ENCODE results near the gene FOXD2.

Gene FOXD2

DNA sequence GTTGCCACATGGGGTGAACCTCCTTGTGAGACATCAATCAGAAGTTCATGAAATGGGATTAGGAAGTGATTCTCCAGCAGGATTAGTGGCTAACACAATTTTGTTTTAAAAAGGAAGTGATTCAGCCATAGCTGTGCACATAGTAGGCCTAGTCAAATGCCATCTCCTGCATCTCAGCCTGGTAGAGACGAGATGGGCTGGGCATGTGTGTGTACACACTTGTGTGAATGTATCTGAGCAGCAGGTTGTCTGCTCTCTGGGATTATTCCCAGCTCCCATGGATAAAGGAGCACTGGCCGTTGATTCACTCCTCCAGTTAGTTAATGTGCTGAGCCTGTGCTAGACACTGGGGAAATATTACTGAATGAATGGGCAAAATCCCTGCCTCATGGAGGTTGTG, 19.7 kb upstream of the FOXD2 start:
- Histone ChIP-seq H3K36me3 (ENCODE audit: control insufficient read depth in 2 of 2, insufficient read depth in 1 of 2, low read length in 2 of 2) (no peaks in the 10 kb centered on the region), H3K4me1 (ENCODE audit: control insufficient read depth, insufficient read depth, low read length) (no peaks in the 10 kb centered on the region), H3K27ac (ENCODE audit: extremely low read depth, low read depth, low read length) (no peak overlapping the region), H3K4me3 (ENCODE audit: low read depth, low read length) (no peak overlapping the region), H3K9me3 (ENCODE audit: control insufficient read depth, insufficient read depth, low read depth, low read length) (no peaks in the 10 kb centered on the region)
- TF ChIP-seq ZNF555 (tag by site-specific recombination; conservative IDR thresholded peaks at IDR 0.05) (no peak), ZNF560 (tag by site-specific recombination; IDR thresholded peaks at IDR 0.05; ENCODE audit: borderline replicate concordance) (no peak), ZBTB6 (tag by site-specific recombination; IDR thresholded peaks at IDR 0.05) (no peak), ZNF785 (tag by site-specific recombination; IDR thresholded peaks at IDR 0.05) (no peak), ZNF670 (tag by site-specific recombination; IDR thresholded peaks at IDR 0.05; ENCODE audit: low read depth) (no peak), ZNF837 (tag by site-specific recombination; IDR thresholded peaks at IDR 0.05) (no peak), MYNN (tag by site-specific recombination; IDR thresholded peaks at IDR 0.05; ENCODE audit: borderline replicate concordance) (no peak), ZNF529 (tag by site-specific recombination; IDR thresholded peaks at IDR 0.05; ENCODE audit: insufficient replicate concordance) (no peak), ZBTB8A (tag by site-specific recombination; IDR thresholded peaks at IDR 0.05) (no peak), ZNF639 (tag by site-specific recombination; IDR thresholded peaks at IDR 0.05) (no peak), TCF7L2 (IDR thresholded peaks at IDR 0.05; ENCODE audit: borderline replicate concordance, low read depth, low read length) (no peak), ZNF830 (tag by site-specific recombination; IDR thresholded peaks at IDR 0.05; ENCODE audit: low read depth) (no peak), ZFP37 (tag by site-specific recombination; IDR thresholded peaks at IDR 0.05) (no peak), ZNF362 (tag by site-specific recombination; IDR thresholded peaks at IDR 0.05) (no peak)
- TF ChIP-seq, protein P1, sequence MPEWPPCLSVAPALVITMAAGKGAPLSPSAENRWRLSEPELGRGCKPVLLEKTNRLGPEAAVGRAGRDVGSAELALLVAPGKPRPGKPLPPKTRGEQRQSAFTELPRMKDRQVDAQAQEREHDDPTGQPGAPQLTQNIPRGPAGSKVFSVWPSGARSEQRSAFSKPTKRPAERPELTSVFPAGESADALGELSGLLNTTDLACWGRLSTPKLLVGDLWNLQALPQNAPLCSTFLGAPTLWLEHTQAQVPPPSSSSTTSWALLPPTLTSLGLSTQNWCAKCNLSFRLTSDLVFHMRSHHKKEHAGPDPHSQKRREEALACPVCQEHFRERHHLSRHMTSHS (tag by site-specific recombination; IDR thresholded peaks at IDR 0.05) = no peak
- TF ChIP-seq, protein P2, sequence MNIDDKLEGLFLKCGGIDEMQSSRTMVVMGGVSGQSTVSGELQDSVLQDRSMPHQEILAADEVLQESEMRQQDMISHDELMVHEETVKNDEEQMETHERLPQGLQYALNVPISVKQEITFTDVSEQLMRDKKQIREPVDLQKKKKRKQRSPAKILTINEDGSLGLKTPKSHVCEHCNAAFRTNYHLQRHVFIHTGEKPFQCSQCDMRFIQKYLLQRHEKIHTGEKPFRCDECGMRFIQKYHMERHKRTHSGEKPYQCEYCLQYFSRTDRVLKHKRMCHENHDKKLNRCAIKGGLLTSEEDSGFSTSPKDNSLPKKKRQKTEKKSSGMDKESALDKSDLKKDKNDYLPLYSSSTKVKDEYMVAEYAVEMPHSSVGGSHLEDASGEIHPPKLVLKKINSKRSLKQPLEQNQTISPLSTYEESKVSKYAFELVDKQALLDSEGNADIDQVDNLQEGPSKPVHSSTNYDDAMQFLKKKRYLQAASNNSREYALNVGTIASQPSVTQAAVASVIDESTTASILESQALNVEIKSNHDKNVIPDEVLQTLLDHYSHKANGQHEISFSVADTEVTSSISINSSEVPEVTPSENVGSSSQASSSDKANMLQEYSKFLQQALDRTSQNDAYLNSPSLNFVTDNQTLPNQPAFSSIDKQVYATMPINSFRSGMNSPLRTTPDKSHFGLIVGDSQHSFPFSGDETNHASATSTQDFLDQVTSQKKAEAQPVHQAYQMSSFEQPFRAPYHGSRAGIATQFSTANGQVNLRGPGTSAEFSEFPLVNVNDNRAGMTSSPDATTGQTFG (tag by site-specific recombination; IDR thresholded peaks at IDR 0.05; ENCODE audit: borderline replicate concordance) = no peak
- TF ChIP-seq, protein P3, sequence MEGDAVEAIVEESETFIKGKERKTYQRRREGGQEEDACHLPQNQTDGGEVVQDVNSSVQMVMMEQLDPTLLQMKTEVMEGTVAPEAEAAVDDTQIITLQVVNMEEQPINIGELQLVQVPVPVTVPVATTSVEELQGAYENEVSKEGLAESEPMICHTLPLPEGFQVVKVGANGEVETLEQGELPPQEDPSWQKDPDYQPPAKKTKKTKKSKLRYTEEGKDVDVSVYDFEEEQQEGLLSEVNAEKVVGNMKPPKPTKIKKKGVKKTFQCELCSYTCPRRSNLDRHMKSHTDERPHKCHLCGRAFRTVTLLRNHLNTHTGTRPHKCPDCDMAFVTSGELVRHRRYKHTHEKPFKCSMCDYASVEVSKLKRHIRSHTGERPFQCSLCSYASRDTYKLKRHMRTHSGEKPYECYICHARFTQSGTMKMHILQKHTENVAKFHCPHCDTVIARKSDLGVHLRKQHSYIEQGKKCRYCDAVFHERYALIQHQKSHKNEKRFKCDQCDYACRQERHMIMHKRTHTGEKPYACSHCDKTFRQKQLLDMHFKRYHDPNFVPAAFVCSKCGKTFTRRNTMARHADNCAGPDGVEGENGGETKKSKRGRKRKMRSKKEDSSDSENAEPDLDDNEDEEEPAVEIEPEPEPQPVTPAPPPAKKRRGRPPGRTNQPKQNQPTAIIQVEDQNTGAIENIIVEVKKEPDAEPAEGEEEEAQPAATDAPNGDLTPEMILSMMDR (tag by site-specific recombination; IDR thresholded peaks at IDR 0.05) = no peak
- CTCF ChIA-PET = interaction anchor here (0.5 to 13.6 kb wide), 7 partner anchors 10 to 308 kb away, joined by 3 to 151 read pairs (median 3); no protein-coding TSS in a partner anchor
- POLR2A ChIA-PET = no interaction called here
